K562 (cell line): ENCODE data around the gene PRDM4. TPM values are rescaled to one million over a fixed set of nuclear protein-coding genes. Genes with fewer than 3 reads are reported as not detected.

Source experiments
- ATAC-seq: fragments of 200-7000 bp; cut with Tn5 transposase; 3 replicates; pipeline ENCODE4 v1.9.1; 2020; ENCODE audit warnings: moderate library complexity
- BruUV-seq: library from RNA; stranded (reverse); fragments of 400-500 nt; replicated peaks from 2 replicates; lab custom pipeline; 2021; lab: Mats Ljungman, UMichigan
- CTCF ChIA-PET: fragments of 300-600 bp; formaldehyde crosslinking; extraction: SDS; loops from one replicate; lab custom pipeline; 2021; ENCODE audit warnings: low intra/inter-chr PET ratio; lab: Yijun Ruan, JAX
- POLR2A ChIA-PET: fragments of 300-600, 350-650 bp; sonication (Branson Sonifier 250); formaldehyde crosslinking; extraction: SDS; loops from one replicate; lab custom pipeline; 2021; ENCODE audit warnings: antibody characterized with exemption, inconsistent platforms; lab: Yijun Ruan, JAX
- DNase-seq, 4 experiments: peaks; one replicate each; pipeline versions ENCODE4 v3.0.0 to v3.0.0-alpha.2; 2011 to 2018; ENCODE audit warnings: low spot score in 3 of 4, mixed read lengths in 3 of 4; ENCODE audit errors: extremely low read depth in 1 of 4
- FAIRE-seq: peaks from 2 replicates; lab custom pipeline; 2011; peaks lifted over from hg19 to GRCh38; lab: Jason Lieb, UNC
- H2AFZ ChIP-seq: 2 replicates; pipeline ENCODE4 v1.6.0; 2011; ENCODE audit warnings: low read depth, low read length, control low read depth, inconsistent platforms
- H3K27ac ChIP-seq: fragments of 200-600 bp; 3 replicates; pipeline ENCODE4 v1.8.0; 2011; ENCODE audit warnings: low read depth, mild to moderate bottlenecking, control low read depth, inconsistent platforms, low read length, moderate library complexity, mixed read lengths; ENCODE audit errors: extremely low read depth
- H3K27me3 ChIP-seq, 2 experiments: fragments of 300-600 bp in 1 of 2; 2 replicates in 1 of 2; 3 replicates in 1 of 2; pipeline versions ENCODE4 v1.6.0 to v1.8.0; 2011; ENCODE audit warnings: inconsistent platforms in 2 of 2, low read length in 2 of 2, mild to moderate bottlenecking in 1 of 2, mixed read lengths in 1 of 2, moderate library complexity in 1 of 2; ENCODE audit not compliant: control insufficient read depth in 2 of 2, insufficient read depth in 2 of 2
- H3K36me3 ChIP-seq: fragments of 300-600 bp; 3 replicates; pipeline ENCODE4 v1.8.0; 2011; ENCODE audit warnings: mild to moderate bottlenecking, low read length, inconsistent platforms; ENCODE audit not compliant: control insufficient read depth, insufficient read depth
- H3K4me1 ChIP-seq, 2 experiments: fragments of 200-600 bp in 1 of 2; replicated peaks in 1 of 2; 2 replicates in 1 of 2; 3 replicates in 1 of 2; pipeline versions ENCODE4 v1.5.1 to v1.8.0; 2011; ENCODE audit warnings: inconsistent platforms in 2 of 2, low read length in 2 of 2, mild to moderate bottlenecking in 1 of 2, mixed read lengths in 1 of 2, moderate library complexity in 1 of 2; ENCODE audit not compliant: control insufficient read depth in 2 of 2, insufficient read depth in 2 of 2
- H3K4me2 ChIP-seq: 2 replicates; pipeline ENCODE4 v1.6.1; 2011; ENCODE audit warnings: low read length, control low read depth, inconsistent platforms, mixed read lengths; ENCODE audit not compliant: insufficient read depth
- H3K4me3 ChIP-seq: fragments of 200-600 bp; sonication (generic), shearing (Covaris generic); 2 replicates; pipeline ENCODE4 v1.5.1; 2016; ENCODE audit warnings: control low read depth, inconsistent platforms
- H3K79me2 ChIP-seq: fragments of 200-600 bp; 3 replicates; pipeline ENCODE4 v1.8.0; 2011; ENCODE audit warnings: low read length, inconsistent platforms; ENCODE audit not compliant: control insufficient read depth, insufficient read depth
- H3K9ac ChIP-seq, 2 experiments: 2 replicates each; pipeline versions ENCODE4 v1.6.0 to v1.6.1; 2011; ENCODE audit warnings: low read depth in 2 of 2, low read length in 2 of 2, control low read depth in 1 of 2, inconsistent platforms in 1 of 2, mild to moderate bottlenecking in 1 of 2, mixed read lengths in 1 of 2; ENCODE audit not compliant: insufficient read depth in 1 of 2
- H3K9me1 ChIP-seq: one replicate; pipeline ENCODE4 v1.6.0; 2011; ENCODE audit warnings: inconsistent platforms, mild to moderate bottlenecking, low read length, moderate library complexity; ENCODE audit not compliant: control insufficient read depth, insufficient read depth
- H3K9me3 ChIP-seq: replicated peaks from 2 replicates; pipeline ENCODE4 v1.5.1; 2011; ENCODE audit warnings: low read depth, low read length, inconsistent platforms; ENCODE audit not compliant: control insufficient read depth, insufficient read depth
- H4K20me1 ChIP-seq: replicated peaks from 2 replicates; pipeline ENCODE4 v1.6.1; 2011; ENCODE audit warnings: low read length, inconsistent platforms, mixed read lengths; ENCODE audit not compliant: control insufficient read depth, insufficient read depth
- ARID1B ChIP-seq: fragments of 450-650 bp; IDR thresholded peaks from 2 replicates; pipeline ENCODE4 v1.6.1; 2016; ENCODE audit warnings: antibody characterized with exemption, mild to moderate bottlenecking, inconsistent platforms
- CC2D1A ChIP-seq: fragments of 450-650 bp; IDR thresholded peaks from 2 replicates; pipeline ENCODE4 v1.6.1; 2017; ENCODE audit warnings: mild to moderate bottlenecking
- HDAC8 ChIP-seq: fragments of 450-650 bp; IDR thresholded peaks from 2 replicates; pipeline ENCODE4 v1.6.1; 2016; ENCODE audit warnings: mild to moderate bottlenecking, missing genetic modification characterization, moderate library complexity, missing compliant biosample characterization
- MED1 ChIP-seq: sonication (generic); formaldehyde crosslinking; IDR thresholded peaks from 2 replicates; pipeline ENCODE4 v1.8.1; 2023; ENCODE audit warnings: missing genetic modification reagents, borderline replicate concordance
- NR2C2 ChIP-seq, 2 experiments: fragments of 200-800 bp in 1 of 2; sonication (Bioruptor generic) in 1 of 2; sonication (generic) in 1 of 2; formaldehyde crosslinking in 1 of 2; IDR thresholded peaks; 2 replicates each; pipeline versions ENCODE4 v1.6.1 to v1.8.0; 2016 to 2022; ENCODE audit warnings: mild to moderate bottlenecking in 1 of 2, missing compliant biosample characterization in 1 of 2, missing genetic modification characterization in 1 of 2, missing genetic modification reagents in 1 of 2
- NRF1 ChIP-seq, 2 experiments: fragments of 450-650 bp; IDR thresholded peaks in 1 of 2; conservative IDR thresholded peaks in 1 of 2; 2 replicates each; pipeline ENCODE4 v1.6.1; 2014; ENCODE audit warnings: mild to moderate bottlenecking in 2 of 2
- RAD51 ChIP-seq: fragments of 450-650 bp; IDR thresholded peaks from 2 replicates; pipeline ENCODE4 v1.7.1; 2016; ENCODE audit warnings: low read depth, mild to moderate bottlenecking, borderline replicate concordance
- U2AF1 ChIP-seq: fragments of 200-400 bp; formaldehyde crosslinking; optimal IDR thresholded peaks from 2 replicates; pipeline ENCODE3; 2017; ENCODE audit warnings: mild to moderate bottlenecking, low read depth, low read length, moderate library complexity
- ZEB2 ChIP-seq: fragments of 450-650 bp; IDR thresholded peaks from 2 replicates; pipeline ENCODE4 v1.6.1; 2016
- ZNF12 ChIP-seq: sonication (generic); formaldehyde crosslinking; IDR thresholded peaks from 2 replicates; pipeline ENCODE4 v1.4.0; 2020; ENCODE audit warnings: mild to moderate bottlenecking, missing genetic modification reagents
- ZNF23 ChIP-seq: fragments of 250-450 bp; sonication (Bioruptor Pico); IDR thresholded peaks from 2 replicates; pipeline ENCODE4 v1.4.0; 2020; ENCODE audit warnings: mild to moderate bottlenecking
- WGBS: fragments of 100-300 bp; shearing (Covaris generic); methylation state at CpG from one replicate; pipeline ENCODE4 v1.1.6; 2016; ENCODE audit warnings: low coverage, mixed read lengths; ENCODE audit not compliant: insufficient coverage; ENCODE audit errors: missing lambda C conversion rate; 5-methylcytosine and 5-hydroxymethylcytosine counted together
- in situ Hi-C: fragments of 300-500 bp; cut with MboI; formaldehyde crosslinking; loops from 4 replicates; pipeline ENCODE4 v1.15.0; 2018; ENCODE audit warnings: inconsistent platforms, mixed read lengths
- intact Hi-C: fragments of 100-400 bp; cut with micrococcal nuclease; formaldehyde crosslinking; loops from 2 replicates; pipeline ENCODE4 v1.14.2; 2022
- polyA plus RNA-seq, 8 experiments: library from polyadenylated mRNA; depleted of rRNA in 4 of 8; stranded (reverse) in 5 of 8; unstranded in 3 of 8; fragments of >200 nt; fragmentation: Nextera tagmentation in 2 of 8; fragmentation: Illumina TruSeq in 1 of 8; extraction: Ambion mirVana in 2 of 8; extraction: Trizol in 1 of 8; gene quantifications; 2 replicates each; pipeline versions ENCODE4 v1.2.1 to v1.2.3, GENCODE V29; 2011 to 2014; ENCODE audit warnings: inconsistent platforms in 1 of 8, missing spikeins in 1 of 8
- total RNA-seq, 7 experiments: library from RNA; depleted of rRNA in 6 of 7; stranded (reverse); fragments of >200 nt in 6 of 7; fragmentation: Illumina TruSeq in 2 of 7; extraction: Trizol in 2 of 7; gene quantifications; 2 replicates each; pipeline versions ENCODE4 v1.2.1 to v1.2.3, GENCODE V29; 2011 to 2021; ENCODE audit warnings: low replicate concordance in 1 of 7
- TF ChIP-seq, protein P1 (sequence below): IDR thresholded peaks from 3 replicates; pipeline ENCODE4 v1.6.1; 2011; ENCODE audit warnings: borderline replicate concordance, mild to moderate bottlenecking; ENCODE audit not compliant: insufficient read length, insufficient read depth

Gene PRDM4
- total and polyA plus RNA-seq, 9 of the 15 experiments (the other 6 are each of a cell fraction or from before 2014, with no cell fraction given) = 5.9 to 26.0 (median 20.0) TPM

DNA sequence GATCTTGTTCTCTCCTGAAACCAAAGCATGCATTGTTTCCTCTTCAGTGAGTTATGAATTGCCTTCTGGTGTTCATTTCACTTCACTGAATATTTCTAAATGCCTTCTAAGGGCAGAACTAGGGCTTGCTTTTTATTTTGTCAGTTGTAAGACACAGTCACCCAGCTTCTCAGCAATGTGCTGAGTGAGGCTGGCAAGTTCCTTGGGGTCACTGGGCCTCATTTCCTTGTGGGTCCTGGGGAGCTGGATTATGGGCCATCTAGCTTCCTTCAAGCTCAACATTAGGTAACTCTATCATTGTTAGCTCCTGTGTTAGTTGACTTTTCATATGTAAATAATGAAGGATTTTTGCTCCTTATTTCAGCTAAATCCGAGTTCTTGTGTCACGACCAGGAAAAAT is 27.3 kb upstream of the PRDM4 start:
- Histone ChIP-seq H2AFZ (no peak overlapping the region), H3K9ac (no peak overlapping the region), H4K20me1 (no peaks in the 10 kb centered on the region), H3K4me1 (no peaks in the 10 kb centered on the region), H3K9me1 (no peaks in the 10 kb centered on the region), H3K4me2 (no peak overlapping the region), H3K79me2 (no peaks in the 10 kb centered on the region), H3K27me3 (peaks cover 5 to 12% of the 10 kb centered on the region in 2 experiments; a peak in 3 of 5 replicates), H3K36me3 (no peaks in the 10 kb centered on the region), H3K4me3 (no peak overlapping the region), H3K9me3 (no peaks in the 10 kb centered on the region), H3K27ac (no peak overlapping the region)
- ChIA-PET CTCF (no interaction called here), POLR2A (no interaction called here)
- TF ChIP-seq CC2D1A (no peak), ZEB2 (no peak), NR2C2 (CRISPR knock-in tag; IDR thresholded peaks at IDR 0.05) (no peak), NR2C2 (tag; IDR thresholded peaks at IDR 0.05) (no peak), U2AF1 (no peak), ZNF23 (CRISPR knock-in tag) (no peak), MED1 (CRISPR knock-in tag) (no peak), HDAC8 (tag) (no peak), ARID1B (no peak), RAD51 (no peak), ZNF12 (no peak), NRF1 (conservative IDR thresholded peaks at IDR 0.05 in 1 of 2, IDR thresholded peaks at IDR 0.05 in 1 of 2) (no peak)
- TF ChIP-seq, protein P1, sequence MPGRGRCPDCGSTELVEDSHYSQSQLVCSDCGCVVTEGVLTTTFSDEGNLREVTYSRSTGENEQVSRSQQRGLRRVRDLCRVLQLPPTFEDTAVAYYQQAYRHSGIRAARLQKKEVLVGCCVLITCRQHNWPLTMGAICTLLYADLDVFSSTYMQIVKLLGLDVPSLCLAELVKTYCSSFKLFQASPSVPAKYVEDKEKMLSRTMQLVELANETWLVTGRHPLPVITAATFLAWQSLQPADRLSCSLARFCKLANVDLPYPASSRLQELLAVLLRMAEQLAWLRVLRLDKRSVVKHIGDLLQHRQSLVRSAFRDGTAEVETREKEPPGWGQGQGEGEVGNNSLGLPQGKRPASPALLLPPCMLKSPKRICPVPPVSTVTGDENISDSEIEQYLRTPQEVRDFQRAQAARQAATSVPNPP = no peak
- DNase-seq = no peak
- intact Hi-C loops (no loop called here), in situ Hi-C loops (no loop called here)
- WGBS = 0% methylated on average over 2 of the region's 2 CpGs
- FAIRE-seq = no peak
- no TSS peak for BruUV-seq
- ATAC-seq = no peak
